Fibroblast of villous mesenchyme (primary cell): ENCODE data around the gene HSCB. TPM values are rescaled to one million over a fixed set of nuclear protein-coding genes. Genes with fewer than 3 reads are reported as not detected.

Experiments
- DNase-seq: peaks from one replicate; pipeline ENCODE4 v3.0.0-alpha.2; 2010; ENCODE audit warnings: low read depth
- H3K4me3 ChIP-seq: 2 replicates; pipeline ENCODE4 v1.5.1; 2011; ENCODE audit warnings: low read depth, mild to moderate bottlenecking, low read length
- CTCF ChIP-seq: IDR thresholded peaks from 2 replicates; pipeline ENCODE4 v1.5.1; 2012; ENCODE audit warnings: low read depth, mild to moderate bottlenecking, low read length; ENCODE audit not compliant: insufficient read depth
- total RNA-seq: library from RNA; depleted of rRNA; stranded (reverse); fragments of >200 nt; gene quantifications from 2 replicates; pipeline ENCODE4 v1.2.3, GENCODE V29; 2012

The HSCB gene
- total RNA-seq, 1 donor = 11.2 TPM

GRCh38 chr22:28710576-28711191 is 31.2 kb upstream of the HSCB start:
- no peak for TF ChIP-seq CTCF
- H3K4me3 ChIP-seq = peak overlapping the region; percentile 10

GRCh38 chr22:28711341-28711740 is 30.5 kb upstream of the HSCB start:
- no peak for TF ChIP-seq CTCF
- peak overlapping the region; percentile 41 for H3K4me3 ChIP-seq
- DNase-seq = peak; percentile 4

More at GRCh38 chr22:28710576-28711191, 31.2 kb upstream of the HSCB start:
- DNase-seq = peak; percentile 92

GRCh38 chr22:28711820-28712777 is 29.7 kb upstream of the HSCB start:
- H3K4me3 ChIP-seq = peak overlapping the region; percentile 41
- TF ChIP-seq CTCF = peak; percentile 32
- peak; percentile 99 for DNase-seq

- no peak for TF ChIP-seq CTCF
- H3K4me3 ChIP-seq = no peak overlapping the region
- peak; percentile 7 for DNase-seq
These were observed 27.7 kb upstream of the HSCB start for GRCh38 chr22:28714043-28714628.

- H3K4me3 ChIP-seq = no peak overlapping the region
- no peak for TF ChIP-seq CTCF
- peak; percentile 26 for DNase-seq
These were observed 26.2 kb upstream of the HSCB start for GRCh38 chr22:28715611-28716010.

GRCh38 chr22:28716686-28717085 is 25.2 kb upstream of the HSCB start:
- H3K4me3 ChIP-seq = no peak overlapping the region
- peak; percentile 45 for DNase-seq
- no peak for TF ChIP-seq CTCF
